ENCODE data around the gene C1orf122. TPM values are rescaled to one million over a fixed set of nuclear protein-coding genes. Genes with fewer than 3 reads are reported as not detected.

C1orf122 gene
- 42.5 to 50.7 TPM (median 45.9 TPM) in 3 replicates for total RNA-seq (2021)
- Bru-seq, nascent RNA: percentile 60 among the genes with signal in this experiment
- long read RNA-seq, experiment 1, transcript C1orf122-202 (2 exons, 2,229 nt): minor isoform, 13 of 115 reads
- long read RNA-seq, experiment 1, transcript C1orf122-204 (3 exons, 1,234 nt): major isoform, 86 of 115 reads
- long read RNA-seq, experiment 1, transcript C1orf122-201 (3 exons, 973 nt): minor isoform, 12 of 115 reads
- long read RNA-seq, experiment 1, partial matches to known transcripts: 0 of 115 reads
- long read RNA-seq, experiment 1, other reads (novel, unspliced or antisense): 4 of 115 reads
- long read RNA-seq, experiment 2, transcript C1orf122-204 (3 exons, 1,234 nt): major isoform, 30 of 105 reads
- long read RNA-seq, experiment 2, transcript C1orf122-202 (2 exons, 2,229 nt): minor isoform, 22 of 105 reads
- long read RNA-seq, experiment 2, transcript C1orf122-201 (3 exons, 973 nt): minor isoform, 27 of 105 reads
- long read RNA-seq, experiment 2, partial matches to known transcripts: 7 of 105 reads
- long read RNA-seq, experiment 2, other reads (novel, unspliced or antisense): 19 of 105 reads
- long read RNA-seq, experiment 3, partial matches to known transcripts: 0 of 2 reads
- long read RNA-seq, experiment 3, other reads (novel, unspliced or antisense): 0 of 2 reads

DNA sequence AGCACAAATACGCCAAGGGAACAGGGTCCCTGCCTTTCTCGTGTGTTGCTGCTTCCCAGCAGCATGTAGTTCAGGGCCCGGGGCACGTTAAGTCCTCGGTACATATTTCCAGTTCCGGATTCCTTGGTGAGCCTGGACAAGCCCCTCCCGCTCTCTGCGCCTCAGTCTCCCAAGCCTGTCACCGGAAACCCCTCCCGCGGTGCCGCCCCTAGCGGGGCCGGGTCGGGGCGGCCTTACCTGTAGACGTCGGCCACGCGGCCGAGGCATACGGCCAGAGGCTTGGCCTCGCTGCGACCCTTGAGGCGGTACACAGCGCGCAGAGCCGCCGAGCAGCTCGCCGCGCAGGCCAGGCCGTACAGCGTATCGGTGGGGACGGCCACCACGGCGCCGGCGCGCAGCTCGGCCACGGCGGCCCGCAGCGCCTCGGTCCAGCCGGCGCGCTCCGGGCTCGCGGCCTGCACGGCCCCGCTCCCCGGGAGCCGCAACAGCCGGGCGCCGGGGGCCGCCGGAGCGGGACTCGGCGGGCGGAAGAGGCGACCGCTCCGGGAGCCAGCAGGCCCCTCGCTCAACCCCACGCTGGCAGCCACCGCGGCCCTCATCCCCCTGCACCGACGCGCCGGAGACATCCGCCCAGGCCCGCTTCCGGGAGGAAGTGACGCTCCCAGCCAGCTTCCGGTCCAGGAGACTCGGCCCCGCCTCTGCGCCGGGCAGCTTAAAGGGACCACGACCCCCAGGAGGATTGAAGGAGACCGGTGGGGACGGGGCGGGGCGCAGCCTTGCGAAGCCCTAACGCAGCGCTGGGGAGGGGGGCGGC lies at the start of gene C1orf122, which contains the start of gene YRDC:
C1orf122 (plus strand) TSS at position 236 of the 814 bp plus-strand sequence. CDS start 615 bp downstream, outside the sequence.
YRDC (minus strand) TSS at position 654 of the 814 bp plus-strand sequence; CDS start at position 626, 28 bp downstream.
- Mint-ChIP-seq H3K4me3 (peak within 1 kb of the TSS; percentile 88), H3K9me3 (no peaks in the 10 kb centered on the region), H3K4me1 (peaks cover 11% of the 10 kb centered on the region; the same call in 1 of the 2 replicates), H3K27me3 (ENCODE audit: low read depth) (no peaks in the 10 kb centered on the region), H3K27ac (peak within 1 kb of the TSS; percentile 78), H3K36me3 (peaks cover 34% of the 10 kb centered on the region)
- CTCF ChIA-PET: interaction anchor here (0.6 to 2.9 kb wide), 11 partner anchors 13 to 222 kb away, joined by 3 to 34 read pairs (median 4); partner anchors contain the start of genes EPHA10 and MTF1
- POLR2A ChIA-PET: interaction anchor here (0.5 to 2.4 kb wide), 9 partner anchors 13 to 1607 kb away, joined by 3 to 16 read pairs (median 4); partner anchors contain the start of genes CDCA8, MANEAL and MTF1
- ATAC-seq (peak; percentile 82), DNase-seq (ENCODE audit: low spot score) (peak; percentile 95)
- TF ChIP-seq, protein P1, sequence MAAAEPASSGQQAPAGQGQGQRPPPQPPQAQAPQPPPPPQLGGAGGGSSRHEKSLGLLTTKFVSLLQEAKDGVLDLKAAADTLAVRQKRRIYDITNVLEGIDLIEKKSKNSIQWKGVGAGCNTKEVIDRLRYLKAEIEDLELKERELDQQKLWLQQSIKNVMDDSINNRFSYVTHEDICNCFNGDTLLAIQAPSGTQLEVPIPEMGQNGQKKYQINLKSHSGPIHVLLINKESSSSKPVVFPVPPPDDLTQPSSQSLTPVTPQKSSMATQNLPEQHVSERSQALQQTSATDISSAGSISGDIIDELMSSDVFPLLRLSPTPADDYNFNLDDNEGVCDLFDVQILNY (CRISPR knock-in tag; IDR thresholded peaks at IDR 0.05): peak; percentile 38; the same call in 1 of the 2 replicates
- peak; percentile 81; the same call in 1 of the 2 replicates for TF ChIP-seq ZNF219 (CRISPR knock-in tag; IDR thresholded peaks at IDR 0.05; ENCODE audit: borderline replicate concordance)
- TF ChIP-seq TEAD1 (CRISPR knock-in tag; IDR thresholded peaks at IDR 0.05): peak; percentile 45; the same call in 1 of the 2 replicates
- 0 out of 2 replicates have a peak, but pooled peaks have one; percentile 44 for TF ChIP-seq ZNF232 (CRISPR knock-in tag; IDR thresholded peaks at IDR 0.05)
- peak; percentile 56 for TF ChIP-seq FOXK1 (CRISPR knock-in tag; IDR thresholded peaks at IDR 0.05)
- TF ChIP-seq CREM (CRISPR knock-in tag; IDR thresholded peaks at IDR 0.05): peak; percentile 90
- TF ChIP-seq SMAD3 (CRISPR knock-in tag; IDR thresholded peaks at IDR 0.05; ENCODE audit: borderline replicate concordance): peak; percentile 26; the same call in 1 of the 2 replicates
- 0 out of 2 replicates have a peak, but pooled peaks have one; percentile 62 for TF ChIP-seq NR3C1 (CRISPR knock-in tag; conservative IDR thresholded peaks at IDR 0.05; ENCODE audit: low read depth)
- no peak for TF ChIP-seq ZNF317 (CRISPR knock-in tag; IDR thresholded peaks at IDR 0.05; ENCODE audit: borderline replicate concordance, low read depth)
- TF ChIP-seq ZBTB43 (CRISPR knock-in tag; IDR thresholded peaks at IDR 0.05): no peak
- TF ChIP-seq ESRRA (CRISPR knock-in tag; IDR thresholded peaks at IDR 0.05; ENCODE audit: borderline replicate concordance): no peak
- TF ChIP-seq GRHL2 (CRISPR knock-in tag; IDR thresholded peaks at IDR 0.05; ENCODE audit: insufficient replicate concordance, severe bottlenecking): no peak
- TF ChIP-seq, protein P2, sequence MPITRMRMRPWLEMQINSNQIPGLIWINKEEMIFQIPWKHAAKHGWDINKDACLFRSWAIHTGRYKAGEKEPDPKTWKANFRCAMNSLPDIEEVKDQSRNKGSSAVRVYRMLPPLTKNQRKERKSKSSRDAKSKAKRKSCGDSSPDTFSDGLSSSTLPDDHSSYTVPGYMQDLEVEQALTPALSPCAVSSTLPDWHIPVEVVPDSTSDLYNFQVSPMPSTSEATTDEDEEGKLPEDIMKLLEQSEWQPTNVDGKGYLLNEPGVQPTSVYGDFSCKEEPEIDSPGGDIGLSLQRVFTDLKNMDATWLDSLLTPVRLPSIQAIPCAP (CRISPR knock-in tag; IDR thresholded peaks at IDR 0.05): no peak
- no peak for TF ChIP-seq IRF2 (CRISPR knock-in tag; IDR thresholded peaks at IDR 0.05; ENCODE audit: borderline replicate concordance, low read depth)
- TF ChIP-seq ELF4 (CRISPR knock-in tag; IDR thresholded peaks at IDR 0.05; ENCODE audit: low read depth): no peak
- no peak for TF ChIP-seq CBFB (CRISPR knock-in tag; IDR thresholded peaks at IDR 0.05; ENCODE audit: low read depth)
- TF ChIP-seq ZNF396 (CRISPR knock-in tag; IDR thresholded peaks at IDR 0.05; ENCODE audit: borderline replicate concordance): no peak
- TF ChIP-seq SP1 (CRISPR knock-in tag; conservative IDR thresholded peaks at IDR 0.05): peak; percentile 77
- no peak for TF ChIP-seq ERG (CRISPR knock-in tag; IDR thresholded peaks at IDR 0.05)
- TF ChIP-seq KAT7 (CRISPR knock-in tag; IDR thresholded peaks at IDR 0.05; ENCODE audit: borderline replicate concordance): 0 out of 2 replicates have a peak, but pooled peaks have one; percentile 60
- no peak for TF ChIP-seq FOXJ3 (CRISPR knock-in tag; IDR thresholded peaks at IDR 0.05; ENCODE audit: borderline replicate concordance)
- TF ChIP-seq MAX (CRISPR knock-in tag; IDR thresholded peaks at IDR 0.05): peak; percentile 74; the same call in 1 of the 2 replicates
- TF ChIP-seq, protein P3, sequence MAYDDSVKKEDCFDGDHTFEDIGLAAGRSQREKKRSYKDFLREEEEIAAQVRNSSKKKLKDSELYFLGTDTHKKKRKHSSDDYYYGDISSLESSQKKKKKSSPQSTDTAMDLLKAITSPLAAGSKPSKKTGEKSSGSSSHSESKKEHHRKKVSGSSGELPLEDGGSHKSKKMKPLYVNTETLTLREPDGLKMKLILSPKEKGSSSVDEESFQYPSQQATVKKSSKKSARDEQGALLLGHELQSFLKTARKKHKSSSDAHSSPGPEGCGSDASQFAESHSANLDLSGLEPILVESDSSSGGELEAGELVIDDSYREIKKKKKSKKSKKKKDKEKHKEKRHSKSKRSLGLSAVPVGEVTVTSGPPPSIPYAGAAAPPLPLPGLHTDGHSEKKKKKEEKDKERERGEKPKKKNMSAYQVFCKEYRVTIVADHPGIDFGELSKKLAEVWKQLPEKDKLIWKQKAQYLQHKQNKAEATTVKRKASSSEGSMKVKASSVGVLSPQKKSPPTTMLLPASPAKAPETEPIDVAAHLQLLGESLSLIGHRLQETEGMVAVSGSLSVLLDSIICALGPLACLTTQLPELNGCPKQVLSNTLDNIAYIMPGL (CRISPR knock-in tag; IDR thresholded peaks at IDR 0.05): peak; percentile 39; the same call in 1 of the 2 replicates
- peak; percentile 36 for TF ChIP-seq ETV6 (CRISPR knock-in tag; IDR thresholded peaks at IDR 0.05)

Data from WTC11 (cell line).